DND-41 (cell line): ENCODE measurements around the gene UBE2D3.
A peak's percentile ranks its signal among the peaks of the same experiment; 100 is the strongest.

Experiments
- ATAC-seq: fragments of 200-7000 bp; cut with Tn5 transposase; 3 replicates; pipeline ENCODE4 v1.9.1; 2021; ENCODE audit warnings: low read depth; ENCODE audit not compliant: insufficient read depth
- DNase-seq: peaks from one replicate; pipeline ENCODE4 v3.0.0-alpha.2; 2020
- H2AFZ ChIP-seq: 2 replicates; pipeline ENCODE4 v1.6.0; 2012; ENCODE audit warnings: low read depth, low read length
- H3K27ac ChIP-seq: 2 replicates; pipeline ENCODE4 v1.5.1; 2012; ENCODE audit warnings: low read length, inconsistent platforms
- H3K27me3 ChIP-seq: fragments of 200-600 bp; sonication (generic); 2 replicates; pipeline ENCODE4 v1.6.0; 2012; ENCODE audit warnings: low read length, mild to moderate bottlenecking, inconsistent platforms; ENCODE audit not compliant: insufficient read depth, poor library complexity
- H3K36me3 ChIP-seq: 2 replicates; pipeline ENCODE4 v1.5.1; 2012; ENCODE audit warnings: low read length, inconsistent platforms; ENCODE audit not compliant: insufficient read depth
- H3K4me1 ChIP-seq: 2 replicates; pipeline ENCODE4 v1.5.1; 2012; ENCODE audit warnings: mild to moderate bottlenecking, low read length; ENCODE audit not compliant: insufficient read depth
- H3K4me2 ChIP-seq: 2 replicates; pipeline ENCODE4 v1.6.0; 2012; ENCODE audit warnings: mild to moderate bottlenecking, moderate library complexity, low read length, inconsistent platforms; ENCODE audit not compliant: insufficient read depth
- H3K4me3 ChIP-seq, 2 experiments: fragments of 200-600 bp in 1 of 2; shearing (Covaris generic) in 1 of 2; 2 replicates each; pipeline ENCODE4 v1.5.1; 2012 to 2016; ENCODE audit warnings: inconsistent platforms in 2 of 2, low read length in 2 of 2, mild to moderate bottlenecking in 2 of 2, low read depth in 1 of 2, moderate library complexity in 1 of 2
- H3K79me2 ChIP-seq: 2 replicates; pipeline ENCODE4 v1.6.0; 2012; ENCODE audit warnings: low read length, inconsistent platforms; ENCODE audit not compliant: insufficient read depth
- H3K9ac ChIP-seq: 2 replicates; pipeline ENCODE4 v1.6.0; 2012; ENCODE audit warnings: low read depth, mild to moderate bottlenecking, inconsistent platforms, low read length, moderate library complexity
- H3K9me3 ChIP-seq: 2 replicates; pipeline ENCODE4 v1.5.1; 2012; ENCODE audit warnings: low read length, moderate library complexity, mild to moderate bottlenecking, inconsistent platforms; ENCODE audit not compliant: insufficient read depth, severe bottlenecking
- H4K20me1 ChIP-seq: 2 replicates; pipeline ENCODE4 v1.6.0; 2012; ENCODE audit warnings: low read length; ENCODE audit not compliant: insufficient read depth
- CTCF ChIP-seq: IDR thresholded peaks from 2 replicates; pipeline ENCODE4 v1.5.1; 2012; ENCODE audit warnings: borderline replicate concordance, low read length, moderate library complexity, mild to moderate bottlenecking; ENCODE audit not compliant: poor library complexity, severe bottlenecking; ENCODE audit errors: extremely low read depth
- EZH2 ChIP-seq: IDR thresholded peaks from 3 replicates; pipeline ENCODE4 v1.6.1; 2012; ENCODE audit warnings: borderline replicate concordance, low read depth, mild to moderate bottlenecking, moderate library complexity, low read length, inconsistent platforms; ENCODE audit not compliant: severe bottlenecking

Gene UBE2D3

DNA sequence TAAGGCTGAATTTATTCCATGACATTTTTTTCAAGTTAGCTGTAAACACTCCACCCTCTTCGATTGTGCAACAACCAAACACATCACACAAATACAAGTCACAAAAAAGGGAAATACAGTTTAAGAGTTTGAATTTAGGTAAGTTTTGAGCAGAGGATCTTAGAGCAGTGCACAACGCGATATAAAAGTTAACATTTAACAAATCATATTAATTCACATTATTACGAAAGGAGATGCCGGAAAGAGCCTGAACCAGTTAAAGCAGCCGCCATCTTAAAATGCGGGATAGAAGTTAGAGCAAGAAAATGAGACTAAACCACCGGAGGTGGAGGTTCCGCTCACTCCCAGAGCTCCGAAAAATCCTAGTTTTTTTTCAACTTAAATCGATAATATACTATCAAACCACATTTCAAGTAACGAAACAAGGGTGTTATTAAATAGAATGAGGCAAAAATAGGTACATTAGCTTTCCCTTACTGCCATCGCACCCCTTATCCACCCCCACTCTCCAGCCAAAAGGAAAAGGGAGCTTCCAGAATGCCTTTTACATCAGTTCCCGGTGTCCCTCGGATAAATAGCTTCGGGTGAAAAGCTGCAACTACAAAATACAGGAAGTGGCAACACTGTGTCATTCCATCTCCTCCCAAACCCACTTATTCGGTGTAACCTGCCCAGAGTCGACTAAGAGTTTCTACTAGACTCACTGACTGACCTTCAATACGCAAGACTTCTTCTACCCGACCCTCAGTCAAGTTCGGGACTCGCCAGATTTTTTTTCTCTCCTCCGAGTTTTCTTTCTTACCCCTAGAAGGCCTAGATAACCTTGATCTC, 1.9 kb downstream of the UBE2D3 start:
- no peak overlapping the region for H2AFZ ChIP-seq
- H4K20me1 ChIP-seq: peaks cover 55% of the 10 kb centered on the region
- no peak for TF ChIP-seq EZH2
- no peak for TF ChIP-seq CTCF
- peak overlapping the region; percentile 70 to 84 for H3K4me3 ChIP-seq
- peaks cover 90% of the 10 kb centered on the region for H3K79me2 ChIP-seq
- peak overlapping the region; percentile 99 for H3K27ac ChIP-seq
- DNase-seq: peak; percentile 46
- no peaks in the 10 kb centered on the region for H3K9me3 ChIP-seq
- ATAC-seq: no peak
- peaks cover 58% of the 10 kb centered on the region for H3K36me3 ChIP-seq
- peaks cover 62% of the 10 kb centered on the region for H3K4me1 ChIP-seq
- peak overlapping the region; percentile 64 for H3K4me2 ChIP-seq
- no peaks in the 10 kb centered on the region for H3K27me3 ChIP-seq
- peak overlapping the region; percentile 98 for H3K9ac ChIP-seq

DNA sequence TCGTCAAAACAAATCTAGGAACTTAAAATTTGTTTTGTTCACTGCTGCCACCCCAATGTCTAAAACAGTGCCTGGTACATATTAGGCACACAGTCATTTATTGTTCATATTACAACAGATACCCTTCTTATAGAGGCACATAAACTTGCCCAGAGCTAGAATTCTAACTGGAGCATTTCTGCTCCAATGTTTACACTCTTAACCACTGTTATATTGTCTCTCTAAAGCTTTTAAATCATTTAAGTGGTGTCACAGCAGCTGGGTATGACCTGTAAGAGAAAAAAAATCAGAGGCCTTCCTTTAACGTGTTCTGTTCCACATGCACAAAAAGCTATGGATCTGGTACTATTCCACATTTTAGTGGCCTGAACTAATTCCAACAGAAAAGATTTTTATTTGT, 3.0 kb downstream of the UBE2D3 start:
- Histone ChIP-seq H3K9ac (peak overlapping the region; percentile 98), H4K20me1 (peaks cover 66% of the 10 kb centered on the region), H3K27ac (peak overlapping the region; percentile 9; the same call in 1 of the 2 replicates), H3K4me1 (peaks cover 66% of the 10 kb centered on the region), H3K27me3 (no peaks in the 10 kb centered on the region), H3K4me2 (peak overlapping the region; percentile 64), H2AFZ (no peak overlapping the region), H3K36me3 (peaks cover 69% of the 10 kb centered on the region), H3K9me3 (no peaks in the 10 kb centered on the region), H3K4me3 (peak overlapping the region; percentile 70 to 84; a peak in 3 of 4 replicates), H3K79me2 (peaks cover 91% of the 10 kb centered on the region)
- DNase-seq (no peak), ATAC-seq (no peak)
- TF ChIP-seq CTCF (no peak), EZH2 (no peak)

DNA sequence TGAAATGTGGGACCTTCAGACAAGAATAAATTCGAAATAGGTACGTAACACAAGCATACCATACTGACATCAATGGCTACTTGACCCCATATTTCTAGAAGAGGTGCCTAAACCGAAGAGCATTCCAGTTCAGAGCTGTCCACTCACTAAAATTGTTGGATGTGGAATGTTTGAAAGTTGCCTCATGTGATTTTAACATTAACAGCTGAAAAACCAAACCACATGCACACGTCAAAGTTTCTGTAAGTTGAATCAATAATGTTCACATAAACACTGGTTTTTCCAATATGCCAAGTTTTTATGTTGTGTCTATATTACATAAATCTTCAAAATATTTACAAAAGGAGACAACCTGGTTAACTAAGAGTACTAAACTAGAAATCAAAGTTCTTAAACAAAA, 3.5 kb downstream of the UBE2D3 start:
- no peak for DNase-seq
- Histone ChIP-seq H3K4me3 (peak overlapping the region in 1 of 2 experiments; percentile 70; a peak in 2 of 4 replicates), H3K9ac (no peak overlapping the region), H3K36me3 (peaks cover 74% of the 10 kb centered on the region), H3K9me3 (no peaks in the 10 kb centered on the region), H3K79me2 (peaks cover 91% of the 10 kb centered on the region), H3K27ac (no peak overlapping the region), H3K4me2 (peak overlapping the region; percentile 64), H3K27me3 (no peaks in the 10 kb centered on the region), H2AFZ (no peak overlapping the region), H3K4me1 (peaks cover 65% of the 10 kb centered on the region), H4K20me1 (peaks cover 71% of the 10 kb centered on the region)
- no peak for ATAC-seq
- TF ChIP-seq CTCF (no peak), EZH2 (no peak)

DNA sequence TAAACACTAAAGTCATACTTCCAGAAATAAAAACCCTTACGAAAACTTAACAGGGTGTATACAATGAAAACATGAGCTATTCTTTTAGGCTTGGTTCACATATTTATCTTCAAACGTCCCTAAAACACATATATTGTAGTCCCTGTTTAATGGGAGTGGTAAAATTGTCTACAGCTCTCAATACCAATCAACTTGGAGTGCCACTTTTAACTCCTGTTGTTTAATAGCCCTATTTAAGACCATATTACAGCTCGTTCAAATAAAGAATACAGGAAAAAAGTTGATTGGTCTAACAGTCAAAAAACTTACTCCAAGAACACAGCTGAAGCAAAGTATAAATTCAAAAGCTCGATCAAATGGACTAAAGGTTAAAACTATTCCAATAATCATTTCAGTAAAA, 3.9 kb downstream of the UBE2D3 start:
- Histone ChIP-seq H3K9ac (0 out of 2 replicates have a peak overlapping the region, but pooled peaks have one; percentile 0), H3K9me3 (no peaks in the 10 kb centered on the region), H3K36me3 (peaks cover 78% of the 10 kb centered on the region), H4K20me1 (peaks cover 75% of the 10 kb centered on the region), H3K79me2 (peaks cover 91% of the 10 kb centered on the region), H3K27me3 (no peaks in the 10 kb centered on the region), H3K27ac (no peak overlapping the region), H3K4me2 (peak overlapping the region; percentile 64), H2AFZ (no peak overlapping the region), H3K4me1 (peaks cover 64% of the 10 kb centered on the region), H3K4me3 (peak overlapping the region in 1 of 2 experiments; percentile 70; a peak in 2 of 4 replicates)
- TF ChIP-seq EZH2 (no peak), CTCF (no peak)
- no peak for ATAC-seq
- DNase-seq: no peak
